Loucy (cell line): Measurements from ENCODE around the gene GDPD3.

Experiments
- EZH2phosphoT487 ChIP-seq: fragments of 200-600 bp; IDR thresholded peaks from 2 replicates; pipeline ENCODE4 v1.6.1; 2018; ENCODE audit warnings: antibody characterized with exemption, mild to moderate bottlenecking, moderate library complexity, borderline replicate concordance
- TF ChIP-seq, protein P1 (sequence below): fragments of 200-600 bp; sonication (generic); conservative IDR thresholded peaks from 2 replicates; pipeline ENCODE4 v1.5.1; 2014; ENCODE audit warnings: mild to moderate bottlenecking, antibody characterized with exemption, low read length

DNA sequence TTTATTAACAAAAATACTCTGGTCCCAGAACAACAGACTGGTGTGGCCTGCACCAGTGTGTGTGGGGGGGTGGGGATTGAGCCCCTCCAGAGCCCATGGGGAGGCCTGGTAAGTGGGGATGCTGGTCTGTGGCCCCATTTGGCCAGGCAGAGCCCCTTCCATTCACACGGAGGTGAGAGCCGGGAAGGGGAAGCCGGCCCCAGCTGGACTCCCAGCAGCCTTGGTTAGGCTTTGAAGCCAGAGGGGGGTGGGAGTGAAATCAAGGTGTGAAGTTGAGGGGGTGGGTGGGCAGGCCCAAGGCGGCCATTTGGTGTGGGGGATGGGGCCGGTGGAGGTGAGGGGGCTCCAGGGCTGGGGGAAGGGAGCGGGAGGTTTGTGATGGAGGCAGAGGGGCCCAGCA, 27.5 kb downstream of the GDPD3 start:
- TF ChIP-seq, protein P1, sequence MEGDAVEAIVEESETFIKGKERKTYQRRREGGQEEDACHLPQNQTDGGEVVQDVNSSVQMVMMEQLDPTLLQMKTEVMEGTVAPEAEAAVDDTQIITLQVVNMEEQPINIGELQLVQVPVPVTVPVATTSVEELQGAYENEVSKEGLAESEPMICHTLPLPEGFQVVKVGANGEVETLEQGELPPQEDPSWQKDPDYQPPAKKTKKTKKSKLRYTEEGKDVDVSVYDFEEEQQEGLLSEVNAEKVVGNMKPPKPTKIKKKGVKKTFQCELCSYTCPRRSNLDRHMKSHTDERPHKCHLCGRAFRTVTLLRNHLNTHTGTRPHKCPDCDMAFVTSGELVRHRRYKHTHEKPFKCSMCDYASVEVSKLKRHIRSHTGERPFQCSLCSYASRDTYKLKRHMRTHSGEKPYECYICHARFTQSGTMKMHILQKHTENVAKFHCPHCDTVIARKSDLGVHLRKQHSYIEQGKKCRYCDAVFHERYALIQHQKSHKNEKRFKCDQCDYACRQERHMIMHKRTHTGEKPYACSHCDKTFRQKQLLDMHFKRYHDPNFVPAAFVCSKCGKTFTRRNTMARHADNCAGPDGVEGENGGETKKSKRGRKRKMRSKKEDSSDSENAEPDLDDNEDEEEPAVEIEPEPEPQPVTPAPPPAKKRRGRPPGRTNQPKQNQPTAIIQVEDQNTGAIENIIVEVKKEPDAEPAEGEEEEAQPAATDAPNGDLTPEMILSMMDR, result no peak
- no peak for TF ChIP-seq EZH2phosphoT487
